ENCODE measurements around the gene LOXL1.

GRCh38 chr15:73922186-73923151, 3.8 kb upstream of the LOXL1 start:
- TF ChIP-seq CTCF (optimal IDR thresholded peaks at IDR 0.05 in 1 of 3, IDR thresholded peaks at IDR 0.05 in 1 of 3, conservative IDR thresholded peaks at IDR 0.05 in 1 of 3; ENCODE audit: extremely low read depth in 1 of 3, insufficient read depth in 2 of 3, low read length in 3 of 3): no peak
- TF ChIP-seq EZH2 (IDR thresholded peaks at IDR 0.05; ENCODE audit: low read length): no peak

All from keratinocyte (primary cell).